SK-N-SH (cell line): ENCODE measurements around the gene VDAC1. TPM values are rescaled to one million over a fixed set of nuclear protein-coding genes. Genes with fewer than 3 reads are reported as not detected.

ENCODE experiments used
- CTCF ChIA-PET: fragments of 300-600, 350-600 bp; formaldehyde crosslinking; extraction: SDS; loops from one replicate; lab custom pipeline; 2021; lab: Yijun Ruan, JAX
- POLR2A ChIA-PET: fragments of 350-600 bp; sonication (Branson Sonifier 250); formaldehyde crosslinking; extraction: SDS; loops from one replicate; lab custom pipeline; 2020; ENCODE audit warnings: antibody characterized with exemption, inconsistent platforms; lab: Yijun Ruan, JAX
- DNase-seq: peaks from one replicate; pipeline ENCODE4 v3.0.0; 2012
- H2AFZ ChIP-seq: fragments of 200-600 bp; sonication (generic); 2 replicates; pipeline ENCODE4 v1.8.1; 2016; ENCODE audit warnings: antibody characterized with exemption, mild to moderate bottlenecking, low read depth
- H3F3A ChIP-seq: fragments of 200-600 bp; sonication (generic); replicated peaks from 2 replicates; pipeline ENCODE3; 2016; ENCODE audit warnings: antibody characterized with exemption, mild to moderate bottlenecking; ENCODE audit not compliant: insufficient read depth
- H3K27ac ChIP-seq, 2 experiments: fragments of 200-500 bp in 1 of 2; fragments of 200-600 bp in 1 of 2; sonication (Bioruptor generic) in 1 of 2; sonication (generic), shearing (Covaris generic) in 1 of 2; 2 replicates each; pipeline versions ENCODE4 v1.5.1 to v1.6.1; 2014 to 2016; ENCODE audit warnings: low read depth in 2 of 2, inconsistent platforms in 1 of 2, low read length in 1 of 2, mild to moderate bottlenecking in 1 of 2, mixed read lengths in 1 of 2
- H3K27me3 ChIP-seq: fragments of 200-600 bp; sonication (generic), shearing (Covaris generic); 2 replicates; pipeline ENCODE4 v1.6.1; 2016; ENCODE audit warnings: mixed run types; ENCODE audit not compliant: insufficient read depth
- H3K36me3 ChIP-seq, 2 experiments: fragments of 200-500 bp in 1 of 2; fragments of 200-600 bp in 1 of 2; sonication (Bioruptor generic) in 1 of 2; sonication (generic) in 1 of 2; replicated peaks in 1 of 2; 2 replicates each; pipeline versions ENCODE3 to v1.5.1; 2014 to 2016; ENCODE audit warnings: low read length in 1 of 2, mild to moderate bottlenecking in 1 of 2; ENCODE audit not compliant: insufficient read depth in 2 of 2, control insufficient read depth in 1 of 2
- H3K4me1 ChIP-seq, 2 experiments: fragments of 200-500 bp in 1 of 2; fragments of 200-600 bp in 1 of 2; sonication (Bioruptor generic) in 1 of 2; sonication (generic), shearing (Covaris generic) in 1 of 2; 2 replicates each; pipeline versions ENCODE4 v1.5.1 to v1.6.1; 2014 to 2016; ENCODE audit warnings: low read depth in 1 of 2, low read length in 1 of 2, mixed run types in 1 of 2; ENCODE audit not compliant: insufficient read depth in 2 of 2, control insufficient read depth in 1 of 2
- H3K4me2 ChIP-seq: fragments of 200-600 bp; sonication (generic), shearing (Covaris generic); 2 replicates; pipeline ENCODE4 v1.6.1; 2017; ENCODE audit warnings: mixed run types
- H3K4me3 ChIP-seq, 2 experiments: fragments of 200-500 bp in 1 of 2; fragments of 200-600 bp in 1 of 2; sonication (Bioruptor generic) in 1 of 2; sonication (generic), shearing (Covaris generic) in 1 of 2; 2 replicates each; pipeline versions ENCODE4 v1.5.1 to v1.8.1; 2014 to 2016; ENCODE audit warnings: low read depth in 2 of 2, inconsistent platforms in 1 of 2, low read length in 1 of 2, mild to moderate bottlenecking in 1 of 2, mixed read lengths in 1 of 2, moderate library complexity in 1 of 2
- H3K79me2 ChIP-seq: fragments of 200-600 bp; sonication (generic); 2 replicates; pipeline ENCODE4 v1.8.1; 2017; ENCODE audit warnings: mild to moderate bottlenecking; ENCODE audit not compliant: insufficient read depth
- H3K9ac ChIP-seq: fragments of 200-600 bp; sonication (generic); 2 replicates; pipeline ENCODE4 v1.6.1; 2017; ENCODE audit warnings: mixed run types
- H3K9me2 ChIP-seq: fragments of 200-600 bp; sonication (generic); 2 replicates; pipeline ENCODE4 v1.6.1; 2017; ENCODE audit warnings: mixed run types
- H3K9me3 ChIP-seq: fragments of 200-600 bp; sonication (generic); 2 replicates; pipeline ENCODE4 v1.6.1; 2017; ENCODE audit warnings: mixed run types, mild to moderate bottlenecking, moderate library complexity
- H4K20me1 ChIP-seq: fragments of 200-600 bp; sonication (generic); 2 replicates; pipeline ENCODE4 v1.6.1; 2017; ENCODE audit warnings: mild to moderate bottlenecking, mixed run types; ENCODE audit not compliant: insufficient read depth
- CHD2 ChIP-seq: fragments of 150-350 bp; IDR thresholded peaks from 2 replicates; pipeline ENCODE4 v1.6.1; 2018; ENCODE audit warnings: low read length; ENCODE audit not compliant: partially characterized antibody
- ELF1 ChIP-seq: IDR thresholded peaks from 2 replicates; pipeline ENCODE4 v1.4.0; 2012
- EZH2phosphoT487 ChIP-seq: fragments of 200-600 bp; sonication (generic); IDR thresholded peaks from 2 replicates; pipeline ENCODE4 v1.6.1; 2017; ENCODE audit warnings: low read depth, mixed run types, mild to moderate bottlenecking, antibody characterized with exemption, moderate library complexity, borderline replicate concordance
- FOSL2 ChIP-seq: IDR thresholded peaks from 2 replicates; pipeline ENCODE4 v1.4.0; 2012; ENCODE audit warnings: low read depth, mild to moderate bottlenecking, moderate library complexity, borderline replicate concordance
- GABPA ChIP-seq: IDR thresholded peaks from 2 replicates; pipeline ENCODE4 v1.4.0; 2012; ENCODE audit warnings: low read depth, mild to moderate bottlenecking
- GATA2 ChIP-seq: sonication (generic); formaldehyde crosslinking; IDR thresholded peaks from 2 replicates; pipeline ENCODE4 v1.5.0; 2020; ENCODE audit warnings: mild to moderate bottlenecking, missing genetic modification reagents
- MEF2A ChIP-seq: IDR thresholded peaks from 2 replicates; pipeline ENCODE4 v1.4.0; 2012; ENCODE audit warnings: low read depth, borderline replicate concordance
- NFIC ChIP-seq: IDR thresholded peaks from 2 replicates; pipeline ENCODE4 v1.4.0; 2012; ENCODE audit warnings: borderline replicate concordance
- RAD21 ChIP-seq: IDR thresholded peaks from 2 replicates; pipeline ENCODE4 v1.6.1; 2012; ENCODE audit warnings: mild to moderate bottlenecking, low read length
- SIN3A ChIP-seq: IDR thresholded peaks from 2 replicates; pipeline ENCODE4 v1.6.1; 2012; ENCODE audit warnings: low read depth, mild to moderate bottlenecking, low read length, moderate library complexity, borderline replicate concordance
- SMC3 ChIP-seq: IDR thresholded peaks from 2 replicates; pipeline ENCODE4 v1.6.1; 2012; ENCODE audit warnings: low read depth, low read length, improper control_type of control experiment
- TAF1 ChIP-seq: IDR thresholded peaks from 2 replicates; pipeline ENCODE4 v1.6.1; 2012; ENCODE audit warnings: low read depth, mild to moderate bottlenecking, low read length, moderate library complexity, borderline replicate concordance
- WGBS: methylation state at CpG from one replicate; pipeline ENCODE4 v1.1.6; 2017; ENCODE audit warnings: low lambda C conversion rate; 5-methylcytosine and 5-hydroxymethylcytosine counted together
- polyA plus RNA-seq, 3 experiments: library from polyadenylated mRNA; depleted of rRNA; stranded (reverse); fragments of >200 nt; gene quantifications; 2 replicates each; pipeline ENCODE4 v1.2.3, GENCODE V29; 2012
- TF ChIP-seq, protein P1 (sequence below): IDR thresholded peaks from 2 replicates; pipeline ENCODE4 v1.4.0; 2012; ENCODE audit warnings: low read depth, borderline replicate concordance
- TF ChIP-seq, protein P2 (sequence below): fragments of 150-350 bp; IDR thresholded peaks from 2 replicates; pipeline ENCODE4 v1.6.1; 2016; ENCODE audit warnings: mild to moderate bottlenecking, low read depth, low read length
- TF ChIP-seq, protein P3 (sequence below): fragments of 200-600 bp; sonication (generic); IDR thresholded peaks from 2 replicates; pipeline ENCODE4 v1.6.1; 2017; ENCODE audit warnings: antibody characterized with exemption, mild to moderate bottlenecking, moderate library complexity

Gene VDAC1
- polyA plus RNA-seq, 1 of the 3 experiments (the other 2 are of a cell fraction), result 166 TPM

DNA sequence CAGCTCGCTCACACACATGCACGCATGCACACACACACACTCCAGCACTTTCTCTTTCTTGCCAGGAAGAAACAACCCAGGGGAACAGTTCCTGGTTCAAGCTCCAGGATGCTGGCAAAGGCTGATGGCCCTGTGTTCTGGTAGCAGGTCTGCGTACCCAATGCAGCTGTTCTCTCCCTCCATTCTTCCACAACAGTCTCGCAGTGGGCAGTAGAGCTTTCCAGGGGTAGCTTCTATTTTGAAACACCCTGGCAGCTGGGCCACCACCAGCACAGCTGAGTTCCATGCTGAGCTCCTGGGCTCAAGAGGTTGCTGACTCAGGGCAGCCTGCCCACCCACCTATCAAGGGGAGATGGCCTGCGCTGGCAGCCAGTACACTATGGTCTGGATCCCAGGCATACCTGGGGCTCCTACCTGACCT, 4.7 kb downstream of the VDAC1 start:
- peaks cover 92% of the 10 kb centered on the region for H3K79me2 ChIP-seq
- H3K4me3 ChIP-seq, result no peak overlapping the region
- H3F3A ChIP-seq, result peaks cover 8% of the 10 kb centered on the region
- H3K4me2 ChIP-seq, result no peak overlapping the region
- no peak for DNase-seq
- 76% methylated on average over 4 of the region's 5 CpGs for WGBS
- no peak overlapping the region for H3K9ac ChIP-seq
- H3K4me1 ChIP-seq, result peaks cover 17 to 36% of the 10 kb centered on the region in 2 experiments; a peak in 2 of 4 replicates
- H4K20me1 ChIP-seq, result peaks cover 87% of the 10 kb centered on the region
- H3K36me3 ChIP-seq, result peaks cover 4 to 14% of the 10 kb centered on the region in 2 experiments
- no peak for TF ChIP-seq GABPA
- no peak for TF ChIP-seq SIN3A
- TF ChIP-seq, protein P1, sequence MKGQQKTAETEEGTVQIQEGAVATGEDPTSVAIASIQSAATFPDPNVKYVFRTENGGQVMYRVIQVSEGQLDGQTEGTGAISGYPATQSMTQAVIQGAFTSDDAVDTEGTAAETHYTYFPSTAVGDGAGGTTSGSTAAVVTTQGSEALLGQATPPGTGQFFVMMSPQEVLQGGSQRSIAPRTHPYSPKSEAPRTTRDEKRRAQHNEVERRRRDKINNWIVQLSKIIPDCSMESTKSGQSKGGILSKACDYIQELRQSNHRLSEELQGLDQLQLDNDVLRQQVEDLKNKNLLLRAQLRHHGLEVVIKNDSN, result no peak
- no peak for TF ChIP-seq NFIC
- H2AFZ ChIP-seq, result no peak overlapping the region
- no peaks in the 10 kb centered on the region for H3K9me3 ChIP-seq
- H3K9me2 ChIP-seq, result no peaks in the 10 kb centered on the region
- CTCF ChIA-PET, result interaction anchor here (0.9 kb wide), 1 partner anchor 9 kb away, joined by 5 read pairs; no protein-coding TSS in a partner anchor
- POLR2A ChIA-PET, result no interaction called here
- H3K27ac ChIP-seq, result no peak overlapping the region
- H3K27me3 ChIP-seq, result no peaks in the 10 kb centered on the region

DNA sequence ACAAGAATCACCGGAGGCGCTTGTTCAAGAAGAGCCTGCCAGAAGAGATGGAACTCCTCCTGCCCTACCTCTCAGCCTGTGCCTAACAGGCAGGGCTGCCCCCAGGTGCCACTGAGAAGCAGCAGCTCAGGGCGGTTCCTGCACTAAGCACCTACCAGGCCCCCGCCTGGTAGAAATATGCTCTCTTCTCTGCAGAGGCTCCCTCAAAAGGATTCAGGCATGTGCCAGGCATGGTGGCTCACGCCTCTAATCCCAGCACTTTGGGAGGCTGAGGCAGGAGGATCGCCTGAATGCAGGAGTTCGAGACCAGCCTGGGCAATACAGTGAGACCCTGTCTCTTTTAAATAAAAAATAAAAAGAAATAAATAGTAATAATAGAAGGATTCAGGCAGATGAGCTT, 6.0 kb downstream of the VDAC1 start:
- Histone ChIP-seq H4K20me1 (peaks cover 100% of the 10 kb centered on the region), H3K9ac (no peak overlapping the region), H3K36me3 (peaks cover 4 to 14% of the 10 kb centered on the region in 2 experiments), H2AFZ (no peak overlapping the region), H3K9me2 (no peaks in the 10 kb centered on the region), H3K79me2 (peaks cover 100% of the 10 kb centered on the region), H3K9me3 (no peaks in the 10 kb centered on the region), H3K27me3 (no peaks in the 10 kb centered on the region), H3K27ac (no peak overlapping the region), H3K4me3 (no peak overlapping the region), H3K4me2 (no peak overlapping the region), H3K4me1 (peaks cover 30 to 43% of the 10 kb centered on the region in 2 experiments; a peak in 2 of 4 replicates), H3F3A (peaks cover 12% of the 10 kb centered on the region)
- no peak for DNase-seq
- ChIA-PET CTCF (interaction anchor here (0.6 to 8.0 kb wide), 5 partner anchors 14 to 1153 kb away, joined by 3 to 62 read pairs (median 3); no protein-coding TSS in a partner anchor), POLR2A (no interaction called here)
- no peak for TF ChIP-seq RAD21
- TF ChIP-seq TAF1, result no peak
- TF ChIP-seq GATA2 (CRISPR knock-in tag), result no peak
- TF ChIP-seq, protein P2, sequence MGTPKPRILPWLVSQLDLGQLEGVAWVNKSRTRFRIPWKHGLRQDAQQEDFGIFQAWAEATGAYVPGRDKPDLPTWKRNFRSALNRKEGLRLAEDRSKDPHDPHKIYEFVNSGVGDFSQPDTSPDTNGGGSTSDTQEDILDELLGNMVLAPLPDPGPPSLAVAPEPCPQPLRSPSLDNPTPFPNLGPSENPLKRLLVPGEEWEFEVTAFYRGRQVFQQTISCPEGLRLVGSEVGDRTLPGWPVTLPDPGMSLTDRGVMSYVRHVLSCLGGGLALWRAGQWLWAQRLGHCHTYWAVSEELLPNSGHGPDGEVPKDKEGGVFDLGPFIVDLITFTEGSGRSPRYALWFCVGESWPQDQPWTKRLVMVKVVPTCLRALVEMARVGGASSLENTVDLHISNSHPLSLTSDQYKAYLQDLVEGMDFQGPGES, result no peak
- no peak for TF ChIP-seq ELF1
- TF ChIP-seq SMC3, result no peak
- TF ChIP-seq GABPA, result no peak
- no peak for TF ChIP-seq CHD2
- TF ChIP-seq FOSL2, result no peak
- no peak for TF ChIP-seq EZH2phosphoT487
- TF ChIP-seq, protein P3, sequence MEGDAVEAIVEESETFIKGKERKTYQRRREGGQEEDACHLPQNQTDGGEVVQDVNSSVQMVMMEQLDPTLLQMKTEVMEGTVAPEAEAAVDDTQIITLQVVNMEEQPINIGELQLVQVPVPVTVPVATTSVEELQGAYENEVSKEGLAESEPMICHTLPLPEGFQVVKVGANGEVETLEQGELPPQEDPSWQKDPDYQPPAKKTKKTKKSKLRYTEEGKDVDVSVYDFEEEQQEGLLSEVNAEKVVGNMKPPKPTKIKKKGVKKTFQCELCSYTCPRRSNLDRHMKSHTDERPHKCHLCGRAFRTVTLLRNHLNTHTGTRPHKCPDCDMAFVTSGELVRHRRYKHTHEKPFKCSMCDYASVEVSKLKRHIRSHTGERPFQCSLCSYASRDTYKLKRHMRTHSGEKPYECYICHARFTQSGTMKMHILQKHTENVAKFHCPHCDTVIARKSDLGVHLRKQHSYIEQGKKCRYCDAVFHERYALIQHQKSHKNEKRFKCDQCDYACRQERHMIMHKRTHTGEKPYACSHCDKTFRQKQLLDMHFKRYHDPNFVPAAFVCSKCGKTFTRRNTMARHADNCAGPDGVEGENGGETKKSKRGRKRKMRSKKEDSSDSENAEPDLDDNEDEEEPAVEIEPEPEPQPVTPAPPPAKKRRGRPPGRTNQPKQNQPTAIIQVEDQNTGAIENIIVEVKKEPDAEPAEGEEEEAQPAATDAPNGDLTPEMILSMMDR, result no peak
- TF ChIP-seq MEF2A, result no peak
- WGBS, result over 99% methylated on average over 5 of the region's 7 CpGs
